DND-41 (cell line): Measurements from ENCODE around the gene TMEM121B.

Experiments
- ATAC-seq: fragments of 200-7000 bp; cut with Tn5 transposase; 3 replicates; pipeline ENCODE4 v1.9.1; 2021; ENCODE audit warnings: low read depth; ENCODE audit not compliant: insufficient read depth
- DNase-seq: peaks from one replicate; pipeline ENCODE4 v3.0.0-alpha.2; 2020
- H2AFZ ChIP-seq: 2 replicates; pipeline ENCODE4 v1.6.0; 2012; ENCODE audit warnings: low read depth, low read length
- H3K27ac ChIP-seq: 2 replicates; pipeline ENCODE4 v1.5.1; 2012; ENCODE audit warnings: low read length, inconsistent platforms
- H3K27me3 ChIP-seq: fragments of 200-600 bp; sonication (generic); 2 replicates; pipeline ENCODE4 v1.6.0; 2012; ENCODE audit warnings: low read length, mild to moderate bottlenecking, inconsistent platforms; ENCODE audit not compliant: insufficient read depth, poor library complexity
- H3K36me3 ChIP-seq: 2 replicates; pipeline ENCODE4 v1.5.1; 2012; ENCODE audit warnings: low read length, inconsistent platforms; ENCODE audit not compliant: insufficient read depth
- H3K4me1 ChIP-seq: 2 replicates; pipeline ENCODE4 v1.5.1; 2012; ENCODE audit warnings: mild to moderate bottlenecking, low read length; ENCODE audit not compliant: insufficient read depth
- H3K4me2 ChIP-seq: 2 replicates; pipeline ENCODE4 v1.6.0; 2012; ENCODE audit warnings: mild to moderate bottlenecking, moderate library complexity, low read length, inconsistent platforms; ENCODE audit not compliant: insufficient read depth
- H3K4me3 ChIP-seq, 2 experiments: fragments of 200-600 bp in 1 of 2; shearing (Covaris generic) in 1 of 2; 2 replicates each; pipeline ENCODE4 v1.5.1; 2012 to 2016; ENCODE audit warnings: inconsistent platforms in 2 of 2, low read length in 2 of 2, mild to moderate bottlenecking in 2 of 2, low read depth in 1 of 2, moderate library complexity in 1 of 2
- H3K79me2 ChIP-seq: 2 replicates; pipeline ENCODE4 v1.6.0; 2012; ENCODE audit warnings: low read length, inconsistent platforms; ENCODE audit not compliant: insufficient read depth
- H3K9ac ChIP-seq: 2 replicates; pipeline ENCODE4 v1.6.0; 2012; ENCODE audit warnings: low read depth, mild to moderate bottlenecking, inconsistent platforms, low read length, moderate library complexity
- H3K9me3 ChIP-seq: 2 replicates; pipeline ENCODE4 v1.5.1; 2012; ENCODE audit warnings: low read length, moderate library complexity, mild to moderate bottlenecking, inconsistent platforms; ENCODE audit not compliant: insufficient read depth, severe bottlenecking
- H4K20me1 ChIP-seq: 2 replicates; pipeline ENCODE4 v1.6.0; 2012; ENCODE audit warnings: low read length; ENCODE audit not compliant: insufficient read depth
- EZH2 ChIP-seq: IDR thresholded peaks from 3 replicates; pipeline ENCODE4 v1.6.1; 2012; ENCODE audit warnings: borderline replicate concordance, low read depth, mild to moderate bottlenecking, moderate library complexity, low read length, inconsistent platforms; ENCODE audit not compliant: severe bottlenecking
- TF ChIP-seq, protein P1 (sequence below): IDR thresholded peaks from 2 replicates; pipeline ENCODE4 v1.5.1; 2012; ENCODE audit warnings: borderline replicate concordance, low read length, moderate library complexity, mild to moderate bottlenecking; ENCODE audit not compliant: poor library complexity, severe bottlenecking; ENCODE audit errors: extremely low read depth

Gene TMEM121B

DNA sequence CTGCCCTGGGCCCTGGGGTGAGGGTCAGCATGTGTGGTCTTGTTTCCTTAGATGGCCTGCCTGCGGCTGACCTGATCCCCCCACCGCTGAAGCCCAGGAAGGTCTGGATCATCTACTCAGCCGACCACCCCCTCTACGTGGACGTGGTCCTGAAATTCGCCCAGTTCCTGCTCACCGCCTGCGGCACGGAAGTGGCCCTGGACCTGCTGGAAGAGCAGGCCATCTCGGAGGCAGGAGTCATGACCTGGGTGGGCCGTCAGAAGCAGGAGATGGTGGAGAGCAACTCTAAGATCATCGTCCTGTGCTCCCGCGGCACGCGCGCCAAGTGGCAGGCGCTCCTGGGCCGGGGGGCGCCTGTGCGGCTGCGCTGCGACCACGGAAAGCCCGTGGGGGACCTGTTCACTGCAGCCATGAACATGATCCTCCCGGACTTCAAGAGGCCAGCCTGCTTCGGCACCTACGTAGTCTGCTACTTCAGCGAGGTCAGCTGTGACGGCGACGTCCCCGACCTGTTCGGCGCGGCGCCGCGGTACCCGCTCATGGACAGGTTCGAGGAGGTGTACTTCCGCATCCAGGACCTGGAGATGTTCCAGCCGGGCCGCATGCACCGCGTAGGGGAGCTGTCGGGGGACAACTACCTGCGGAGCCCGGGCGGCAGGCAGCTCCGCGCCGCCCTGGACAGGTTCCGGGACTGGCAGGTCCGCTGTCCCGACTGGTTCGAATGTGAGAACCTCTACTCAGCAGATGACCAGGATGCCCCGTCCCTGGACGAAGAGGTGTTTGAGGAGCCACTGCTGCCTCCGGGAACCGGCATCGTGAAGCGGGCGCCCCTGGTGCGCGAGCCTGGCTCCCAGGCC, 12.7 kb downstream of the TMEM121B start:
- H4K20me1 ChIP-seq = no peaks in the 10 kb centered on the region

DNA sequence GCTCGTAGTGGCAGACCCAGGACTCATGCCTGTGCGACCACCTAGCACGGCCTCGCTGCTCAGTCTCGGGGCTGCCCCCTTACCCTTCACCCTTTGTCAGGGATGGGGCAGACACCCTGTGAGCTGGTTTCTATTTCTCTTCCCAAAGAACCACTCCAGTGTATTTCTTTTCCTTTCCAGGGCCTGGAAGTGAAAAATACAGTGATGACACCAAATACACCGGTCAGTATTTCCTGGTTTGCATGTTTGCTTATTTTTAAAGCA, 13.7 kb downstream of the TMEM121B start:
- H3K4me1 ChIP-seq = no peaks in the 10 kb centered on the region
- no peak overlapping the region for H3K27ac ChIP-seq
- no peak overlapping the region for H3K4me2 ChIP-seq
- ATAC-seq (no peak), DNase-seq (no peak)
- no peak overlapping the region for H2AFZ ChIP-seq
- no peak overlapping the region for H3K4me3 ChIP-seq
- TF ChIP-seq EZH2 = no peak
- TF ChIP-seq, protein P1, sequence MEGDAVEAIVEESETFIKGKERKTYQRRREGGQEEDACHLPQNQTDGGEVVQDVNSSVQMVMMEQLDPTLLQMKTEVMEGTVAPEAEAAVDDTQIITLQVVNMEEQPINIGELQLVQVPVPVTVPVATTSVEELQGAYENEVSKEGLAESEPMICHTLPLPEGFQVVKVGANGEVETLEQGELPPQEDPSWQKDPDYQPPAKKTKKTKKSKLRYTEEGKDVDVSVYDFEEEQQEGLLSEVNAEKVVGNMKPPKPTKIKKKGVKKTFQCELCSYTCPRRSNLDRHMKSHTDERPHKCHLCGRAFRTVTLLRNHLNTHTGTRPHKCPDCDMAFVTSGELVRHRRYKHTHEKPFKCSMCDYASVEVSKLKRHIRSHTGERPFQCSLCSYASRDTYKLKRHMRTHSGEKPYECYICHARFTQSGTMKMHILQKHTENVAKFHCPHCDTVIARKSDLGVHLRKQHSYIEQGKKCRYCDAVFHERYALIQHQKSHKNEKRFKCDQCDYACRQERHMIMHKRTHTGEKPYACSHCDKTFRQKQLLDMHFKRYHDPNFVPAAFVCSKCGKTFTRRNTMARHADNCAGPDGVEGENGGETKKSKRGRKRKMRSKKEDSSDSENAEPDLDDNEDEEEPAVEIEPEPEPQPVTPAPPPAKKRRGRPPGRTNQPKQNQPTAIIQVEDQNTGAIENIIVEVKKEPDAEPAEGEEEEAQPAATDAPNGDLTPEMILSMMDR = no peak
- no peaks in the 10 kb centered on the region for H3K9me3 ChIP-seq
- no peaks in the 10 kb centered on the region for H3K79me2 ChIP-seq
- peaks cover 63% of the 10 kb centered on the region for H3K36me3 ChIP-seq
- 0 out of 2 replicates have a peak, but pooled peaks cover 2% of the 10 kb centered on the region for H4K20me1 ChIP-seq
- no peaks in the 10 kb centered on the region for H3K27me3 ChIP-seq
- H3K9ac ChIP-seq = no peak overlapping the region

More for the DNA sequence above, 12.7 kb downstream of the TMEM121B start:
- Histone ChIP-seq H3K9ac (no peak overlapping the region), H3K9me3 (no peaks in the 10 kb centered on the region), H3K4me2 (no peak overlapping the region), H3K79me2 (no peaks in the 10 kb centered on the region), H3K4me1 (no peaks in the 10 kb centered on the region), H3K36me3 (peaks cover 53% of the 10 kb centered on the region), H3K4me3 (no peak overlapping the region), H2AFZ (no peak overlapping the region), H3K27ac (no peak overlapping the region), H3K27me3 (no peaks in the 10 kb centered on the region)
- TF ChIP-seq, protein P1 = no peak
- no peak for TF ChIP-seq EZH2
- ATAC-seq (no peak), DNase-seq (no peak)

DNA sequence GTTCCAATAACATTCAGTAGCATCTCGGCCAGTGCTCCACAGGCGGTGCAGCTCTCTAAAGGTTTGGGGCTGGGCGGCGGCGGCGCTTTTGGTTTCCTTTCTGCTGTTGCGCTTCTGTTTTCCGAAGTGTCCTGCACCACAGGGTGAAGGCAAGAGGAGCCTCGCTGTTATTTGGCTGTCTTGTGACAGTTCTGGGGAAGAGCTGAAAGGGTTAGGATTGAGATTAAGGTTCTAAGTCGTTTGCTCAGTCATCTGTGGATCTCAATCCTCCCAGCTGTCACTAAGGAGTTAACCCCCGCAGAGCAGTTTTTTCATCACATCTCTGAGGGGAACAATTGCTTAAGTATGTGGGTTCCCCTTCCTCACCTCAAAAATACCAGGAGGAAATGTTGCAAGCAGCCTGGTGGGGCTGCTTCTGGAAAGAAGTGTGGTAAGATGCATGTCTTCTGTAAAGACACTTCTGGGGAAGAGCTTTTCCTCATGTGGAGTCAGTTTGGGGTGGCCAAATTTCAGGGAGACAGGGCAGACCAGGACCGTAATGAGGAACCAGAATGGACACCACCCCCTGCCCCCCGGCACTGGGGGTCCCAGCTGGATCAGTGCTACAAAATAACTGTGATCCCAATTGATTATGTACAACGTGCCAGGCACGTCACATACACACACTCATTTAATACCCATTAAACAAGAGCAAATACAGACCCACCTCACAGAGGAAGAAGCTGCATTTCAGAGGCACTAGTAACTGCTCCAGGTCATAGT, 14.2 kb downstream of the TMEM121B start:
- H3K27me3 ChIP-seq = no peaks in the 10 kb centered on the region
- H3K9me3 ChIP-seq = no peaks in the 10 kb centered on the region
- 0 out of 2 replicates have a peak, but pooled peaks cover 2% of the 10 kb centered on the region for H4K20me1 ChIP-seq
- ATAC-seq (no peak), DNase-seq (no peak)
- no peak overlapping the region for H3K4me3 ChIP-seq
- peaks cover 68% of the 10 kb centered on the region for H3K36me3 ChIP-seq
- no peaks in the 10 kb centered on the region for H3K4me1 ChIP-seq
- TF ChIP-seq, protein P1 = no peak
- TF ChIP-seq EZH2 = no peak
- H2AFZ ChIP-seq = no peak overlapping the region
- no peak overlapping the region for H3K4me2 ChIP-seq
- H3K79me2 ChIP-seq = no peaks in the 10 kb centered on the region
- H3K27ac ChIP-seq = no peak overlapping the region
- H3K9ac ChIP-seq = no peak overlapping the region
